CD4-positive, alpha-beta T cell treated with Interleukin-6 at 100 ng/mL for 8 hours (primary cell): Measurements from ENCODE around the gene DRD4.
"Not testable (repeated sequence)": the region's sequence is repeated elsewhere in the genome, so short reads cannot be mapped to it uniquely, and the experiment has no call there.

Experiments used
- DNase-seq: peaks from one replicate; pipeline ENCODE4 v3.0.0-alpha.2; 2020; ENCODE audit warnings: mixed read lengths, low spot score

Gene DRD4

GRCh38 chr11:680476-680875 is 43.4 kb downstream of the DRD4 start:
- no peak for DNase-seq

GRCh38 chr11:680970-681369 is 43.9 kb downstream of the DRD4 start:
- DNase-seq, result no peak

- DNase-seq, result no peak
Observed at GRCh38 chr11:686451-687243, 49.6 kb downstream of the DRD4 start.

GRCh38 chr11:687751-688150 is 50.7 kb downstream of the DRD4 start:
- DNase-seq, result no peak

- no peak for DNase-seq
Observed at GRCh38 chr11:688681-689080, 51.6 kb downstream of the DRD4 start.

DNA sequence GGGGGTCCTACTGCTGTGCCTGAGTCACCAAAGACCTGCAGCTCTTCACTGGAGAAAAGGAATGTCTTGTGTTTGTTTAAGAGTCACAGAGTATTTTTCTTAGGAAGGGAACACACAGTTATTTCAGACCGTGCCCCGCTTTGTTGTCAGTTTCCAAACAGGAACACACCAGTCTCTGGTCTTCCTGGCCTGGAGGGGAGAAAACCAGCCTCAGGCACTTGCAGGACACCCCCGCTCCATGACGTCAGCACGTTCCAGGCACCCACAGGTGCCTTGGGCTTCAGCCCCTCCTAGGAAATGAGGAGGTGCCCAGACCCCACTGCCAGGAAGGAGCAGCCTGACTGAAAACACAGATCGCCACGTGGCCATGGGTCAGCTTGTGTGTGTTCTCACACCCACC is 52.6 kb downstream of the DRD4 start:
- no peak for DNase-seq

GRCh38 chr11:690244-690643 is 53.2 kb downstream of the DRD4 start:
- not testable (repeated sequence) for DNase-seq
